Naive B cell (primary cell): ENCODE results near the gene NEAT1. TPM values are rescaled to one million over a fixed set of nuclear protein-coding genes. Genes with fewer than 3 reads are reported as not detected.
"Not testable (repeated sequence)": the region's sequence is repeated elsewhere in the genome, so short reads cannot be mapped to it uniquely, and the experiment has no call there.

Experiments
- ATAC-seq, 2 donors: fragments of 150-1000 bp; cut with Tn5 transposase; 2 replicates each; pipeline ENCODE4 v1.10.0; 2021; ENCODE audit warnings: low read depth in 2 of 2, mild to moderate bottlenecking in 2 of 2, moderate library complexity in 2 of 2
- DNase-seq: peaks from one replicate; pipeline ENCODE4 v3.0.0; 2022
- H3K27ac Mint-ChIP-seq, 6 donors: one replicate each; pipeline ENCODE4 v1.8.0; 2020 to 2022; ENCODE audit warnings: mild to moderate bottlenecking in 6 of 6, mixed read lengths in 6 of 6, moderate library complexity in 5 of 6, inconsistent platforms in 2 of 6
- H3K27me3 Mint-ChIP-seq, 3 donors: one replicate each; pipeline ENCODE4 v1.8.0; 2021 to 2022; ENCODE audit warnings: mixed read lengths in 3 of 3, mild to moderate bottlenecking in 1 of 3
- H3K36me3 Mint-ChIP-seq, 2 donors: one replicate each; pipeline ENCODE4 v1.8.0; 2020 to 2022; ENCODE audit warnings: mixed read lengths in 2 of 2, inconsistent platforms in 1 of 2, mild to moderate bottlenecking in 1 of 2
- H3K4me1 Mint-ChIP-seq, 3 donors: one replicate each; pipeline ENCODE4 v1.8.0; 2020 to 2022; ENCODE audit warnings: mixed read lengths in 3 of 3, inconsistent platforms in 1 of 3, mild to moderate bottlenecking in 1 of 3, moderate library complexity in 1 of 3
- H3K4me3 Mint-ChIP-seq, 8 donors: one replicate each; pipeline ENCODE4 v1.8.0; 2020 to 2022; ENCODE audit warnings: mild to moderate bottlenecking in 8 of 8, mixed read lengths in 8 of 8, moderate library complexity in 8 of 8, inconsistent platforms in 2 of 8
- H3K9me3 Mint-ChIP-seq, 7 donors: one replicate each; pipeline ENCODE4 v1.8.0; 2020 to 2022; ENCODE audit warnings: mixed read lengths in 7 of 7, mild to moderate bottlenecking in 5 of 7, inconsistent platforms in 2 of 7, moderate library complexity in 1 of 7
- polyA plus RNA-seq, 6 donors: library from polyadenylated mRNA; unstranded; fragments of 300-500 nt; fragmentation: Illumina TruSeq; gene quantifications; one replicate each; pipeline ENCODE4 v1.2.3, GENCODE V29; 2021; ENCODE audit warnings: low read depth in 6 of 6

The NEAT1 gene
- polyA plus RNA-seq, 6 donors from 2014 or later = 0.88 to 4.2 (median 1.2) TPM

- Mint-ChIP-seq H3K4me3 (peak overlapping the region in 7 of 8 donors; percentile 48 to 93 (median 81)), H3K9me3 (no peaks in the 10 kb centered on the region), H3K27me3 (no peaks in the 10 kb centered on the region), H3K36me3 (no peaks in the 10 kb centered on the region), H3K4me1 (peaks cover 54 to 65% (median 62%) of the 10 kb centered on the region in 3 donors), H3K27ac (peak overlapping the region; percentile 18 to 97 (median 91))
- DNase-seq = no peak
- no peak for ATAC-seq
Observed at GRCh38 chr11:65439331-65440181, 17.0 kb downstream of the NEAT1 start.

DNA sequence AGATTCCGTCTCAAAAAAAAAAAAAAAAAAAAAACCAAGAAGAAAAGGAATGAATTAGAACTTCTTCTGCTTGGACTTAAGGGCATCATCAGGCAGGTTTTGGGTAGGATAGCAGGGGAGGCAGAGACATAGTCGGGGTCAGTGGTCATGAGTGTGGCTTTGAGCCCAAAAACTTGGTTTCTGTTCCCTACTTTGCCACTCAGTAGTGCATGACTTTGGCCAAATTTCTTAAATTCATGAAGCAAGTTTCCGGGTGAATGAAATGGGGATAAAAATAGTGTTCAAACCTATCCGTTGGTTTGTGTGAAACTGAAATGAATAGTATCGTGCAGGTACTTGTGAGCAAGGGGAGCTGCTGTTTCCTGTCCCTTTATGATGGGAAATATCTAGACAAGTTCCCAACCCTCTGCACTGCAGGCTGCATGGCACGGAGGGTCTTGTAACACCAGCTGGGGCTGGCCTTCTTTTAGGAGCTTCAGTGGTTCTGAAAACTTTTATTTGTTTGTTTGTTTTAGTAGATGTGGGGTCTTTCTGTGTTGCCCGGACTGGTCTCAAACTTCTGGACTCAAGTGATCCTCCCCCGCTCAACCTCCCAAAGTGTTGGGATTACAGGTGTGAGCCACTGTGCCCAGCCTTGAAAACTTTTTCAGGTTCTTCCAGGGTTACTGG lies 18.4 kb downstream of the NEAT1 start:
- Mint-ChIP-seq H3K27me3 (no peaks in the 10 kb centered on the region), H3K36me3 (no peaks in the 10 kb centered on the region), H3K27ac (peak overlapping the region; percentile 93 to 97 (median 97)), H3K4me3 (peak overlapping the region; percentile 62 to 93 (median 88)), H3K4me1 (peaks cover 57 to 71% (median 66%) of the 10 kb centered on the region in 3 donors), H3K9me3 (no peaks in the 10 kb centered on the region)
- DNase-seq (peak; percentile 66), ATAC-seq (peak; percentile 48 to 60)

GRCh38 chr11:65442842-65443331 lies 20.3 kb downstream of the NEAT1 start:
- H3K27ac Mint-ChIP-seq = peak overlapping the region; percentile 77 to 97 (median 97)
- H3K4me3 Mint-ChIP-seq = peak overlapping the region; percentile 61 to 94 (median 82)
- no peaks in the 10 kb centered on the region for H3K27me3 Mint-ChIP-seq
- no peak for DNase-seq
- H3K9me3 Mint-ChIP-seq = no peaks in the 10 kb centered on the region
- peaks cover 56 to 78% (median 77%) of the 10 kb centered on the region in 3 donors for H3K4me1 Mint-ChIP-seq
- peak in 1 of 2 donors; percentile 12 for ATAC-seq
- H3K36me3 Mint-ChIP-seq = no peaks in the 10 kb centered on the region

DNA sequence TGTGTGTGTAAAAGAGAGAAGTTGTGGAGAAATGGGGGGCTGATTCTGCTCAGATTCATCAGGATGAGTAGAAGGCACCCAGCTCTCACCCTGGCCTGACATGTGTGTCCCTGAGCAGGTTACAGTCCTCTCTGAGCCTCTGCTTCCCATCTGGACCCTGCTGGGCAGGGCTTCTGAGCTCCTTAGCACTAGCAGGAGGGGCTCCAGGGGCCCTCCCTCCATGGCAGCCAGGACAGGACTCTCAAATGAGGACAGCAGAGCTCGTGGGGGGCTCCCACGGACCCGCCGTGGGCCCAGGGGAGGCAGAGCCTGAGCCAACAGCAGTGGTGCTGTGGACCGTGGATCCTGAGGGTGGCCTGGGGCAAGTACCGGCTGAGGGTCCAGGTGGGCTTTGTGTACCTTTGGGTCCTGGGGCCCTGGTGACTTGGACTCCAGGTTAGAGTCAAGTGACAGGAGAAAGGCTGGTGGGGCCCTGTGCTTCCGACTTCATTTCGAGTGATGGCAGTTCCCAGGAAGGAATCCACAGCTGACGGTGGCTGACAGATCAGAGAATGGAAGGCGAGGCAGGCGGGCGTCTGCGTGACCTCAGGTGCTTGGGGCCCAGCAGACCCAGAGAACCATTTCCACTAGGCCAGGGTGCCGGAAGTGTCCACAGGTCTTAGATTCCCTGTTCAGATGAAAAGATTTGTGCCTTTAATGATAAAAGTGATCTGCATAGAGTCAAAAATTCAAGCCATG lies 21.9 kb downstream of the NEAT1 start:
- peaks cover 0 to 1% (median 0%) of the 10 kb centered on the region in 7 donors for H3K9me3 Mint-ChIP-seq
- H3K36me3 Mint-ChIP-seq = no peaks in the 10 kb centered on the region
- H3K27ac Mint-ChIP-seq = peak overlapping the region; percentile 63 to 97 (median 97)
- H3K27me3 Mint-ChIP-seq = no peaks in the 10 kb centered on the region
- H3K4me3 Mint-ChIP-seq = peak overlapping the region in 5 of 8 donors; percentile 32 to 94 (median 59)
- ATAC-seq (no peak), DNase-seq (no peak)
- H3K4me1 Mint-ChIP-seq = peaks cover 54 to 79% (median 70%) of the 10 kb centered on the region in 3 donors

DNA sequence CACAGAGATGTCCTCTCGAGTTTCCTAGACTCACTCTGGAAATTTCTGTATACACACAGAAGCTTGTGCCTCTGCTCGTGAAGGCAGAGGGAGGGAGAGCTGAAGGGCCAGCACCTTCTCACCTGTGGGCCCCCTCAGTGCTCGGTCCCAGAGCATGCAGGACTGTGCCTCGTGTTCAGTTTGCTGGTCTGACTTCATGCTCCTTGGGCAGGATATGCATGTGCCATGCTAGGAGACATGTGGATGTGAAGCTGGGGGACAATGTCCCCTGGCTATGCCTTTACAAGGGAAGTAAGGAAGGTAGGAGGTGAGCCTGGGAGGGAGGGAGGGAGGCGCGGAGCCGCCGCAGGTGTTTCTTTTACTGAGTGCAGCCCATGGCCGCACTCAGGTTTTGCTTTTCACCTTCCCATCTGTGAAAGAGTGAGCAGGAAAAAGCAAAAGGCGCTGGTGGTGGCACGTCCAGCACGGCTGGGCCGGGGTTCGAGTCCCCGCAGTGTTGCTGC lies 22.6 kb downstream of the NEAT1 start:
- DNase-seq = no peak
- no peak for ATAC-seq
- Mint-ChIP-seq H3K27me3 (no peaks in the 10 kb centered on the region), H3K36me3 (no peaks in the 10 kb centered on the region), H3K4me1 (peaks cover 49 to 73% (median 64%) of the 10 kb centered on the region in 3 donors), H3K9me3 (peaks cover 0 to 1% (median 0%) of the 10 kb centered on the region in 7 donors), H3K27ac (peak overlapping the region in 5 of 6 donors; percentile 47 to 97 (median 84)), H3K4me3 (peak overlapping the region in 3 of 8 donors; percentile 32 to 62 (median 59))

DNA sequence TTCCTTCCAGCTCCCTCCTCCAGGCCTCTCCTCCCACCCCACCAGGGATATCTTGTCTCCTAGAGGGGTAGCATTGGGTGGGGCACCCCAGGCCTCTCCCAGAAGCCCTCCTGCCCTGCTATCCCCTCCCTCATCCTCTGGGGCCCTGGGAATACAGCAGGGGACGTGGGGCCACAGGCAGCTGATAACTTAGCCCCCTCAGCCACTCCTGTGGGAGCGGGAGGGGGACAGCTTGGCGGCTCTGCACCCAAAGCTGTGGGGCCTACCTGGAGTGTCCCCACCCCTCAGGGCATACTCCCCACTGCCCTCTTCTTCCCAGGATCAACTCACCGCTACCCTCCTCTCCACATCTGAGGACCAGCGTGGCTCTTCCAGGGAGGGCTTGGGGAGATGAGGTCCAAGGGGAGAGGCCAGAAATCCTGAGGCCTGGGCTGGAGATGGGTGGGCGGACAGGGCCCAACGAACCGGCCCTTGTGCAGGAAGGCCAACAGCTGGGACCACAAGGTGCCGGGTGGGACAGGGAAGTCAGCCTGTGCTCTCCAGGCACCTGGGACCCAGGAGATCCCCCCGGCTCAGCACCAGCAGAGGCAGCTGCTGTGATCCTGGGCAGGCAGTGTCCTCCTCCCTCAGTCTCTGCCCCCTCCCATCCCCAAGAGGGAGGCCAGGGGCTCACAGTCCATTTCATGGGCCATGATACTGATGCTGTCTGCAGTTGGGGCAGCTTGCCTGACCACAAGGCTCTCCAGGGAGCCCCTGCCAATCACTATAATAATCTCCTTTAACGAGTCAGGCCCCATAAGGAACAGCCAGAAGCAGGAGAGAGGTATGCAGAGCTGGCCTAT lies 23.2 kb downstream of the NEAT1 start:
- Mint-ChIP-seq H3K27me3 (no peaks in the 10 kb centered on the region), H3K36me3 (no peaks in the 10 kb centered on the region), H3K4me3 (peak overlapping the region in 2 of 8 donors; percentile 6 to 44), H3K27ac (peak overlapping the region in 4 of 6 donors; percentile 40 to 97 (median 48)), H3K4me1 (peaks cover 47 to 69% (median 57%) of the 10 kb centered on the region in 3 donors), H3K9me3 (peaks cover 0 to 3% (median 0%) of the 10 kb centered on the region in 7 donors)
- no peak for DNase-seq
- no peak for ATAC-seq

DNA sequence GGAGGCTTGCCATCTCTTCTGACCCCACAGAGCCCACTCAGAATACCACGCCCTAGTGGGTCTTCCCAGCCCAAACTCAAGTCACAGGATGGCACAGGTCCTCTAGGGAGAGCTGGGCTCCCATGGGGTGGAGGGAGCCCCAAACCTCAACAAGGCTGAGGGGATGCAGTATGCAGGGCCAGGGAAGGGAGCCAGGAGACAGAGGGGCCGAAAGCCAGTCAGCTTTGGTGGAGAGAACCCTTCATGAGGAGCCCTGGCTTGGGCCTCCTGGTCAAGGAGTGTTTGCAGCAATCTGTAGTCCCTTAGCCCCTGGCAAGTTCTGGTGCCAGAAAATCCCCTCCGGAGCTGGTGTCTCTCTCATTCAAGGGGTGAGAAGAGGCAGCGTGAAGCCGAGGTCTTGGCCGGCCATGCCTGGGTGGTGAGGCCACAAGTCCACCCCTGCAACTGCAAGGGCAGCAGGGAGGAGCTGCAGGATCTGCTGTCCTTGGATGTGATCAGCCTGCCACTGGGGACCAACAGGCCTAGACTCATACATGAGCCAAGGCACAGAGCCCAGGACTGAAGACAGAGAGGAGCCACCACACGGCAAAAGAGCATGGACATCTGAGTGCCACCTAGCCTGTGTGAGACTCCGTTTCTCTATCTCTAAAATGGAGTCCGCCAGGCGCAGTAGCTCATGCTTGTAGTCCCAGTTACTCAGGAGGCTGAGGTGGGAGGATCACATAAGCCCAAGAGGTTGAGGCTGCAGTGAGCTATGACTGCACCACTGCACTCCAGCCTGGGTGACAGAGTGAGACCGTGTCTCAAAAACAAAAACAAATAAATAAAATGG lies 24.1 kb downstream of the NEAT1 start:
- peaks cover 41 to 60% (median 49%) of the 10 kb centered on the region in 3 donors for H3K4me1 Mint-ChIP-seq
- H3K9me3 Mint-ChIP-seq = peaks cover 0 to 3% (median 0%) of the 10 kb centered on the region in 7 donors
- H3K36me3 Mint-ChIP-seq = no peaks in the 10 kb centered on the region
- peak overlapping the region in 3 of 6 donors; percentile 15 to 97 (median 40) for H3K27ac Mint-ChIP-seq
- H3K4me3 Mint-ChIP-seq = peak overlapping the region in 1 of 8 donors; percentile 6
- no peak for ATAC-seq
- no peaks in the 10 kb centered on the region for H3K27me3 Mint-ChIP-seq
- DNase-seq = no peak

GRCh38 chr11:65448074-65448417 lies 25.4 kb downstream of the NEAT1 start:
- Mint-ChIP-seq H3K9me3 (peaks cover 0 to 3% (median 0%) of the 10 kb centered on the region in 7 donors), H3K27ac (peak overlapping the region in 4 of 6 donors; percentile 20 to 59 (median 42)), H3K36me3 (no peaks in the 10 kb centered on the region), H3K27me3 (no peaks in the 10 kb centered on the region), H3K4me3 (peak overlapping the region in 1 of 8 donors; percentile 13), H3K4me1 (peaks cover 27 to 52% (median 35%) of the 10 kb centered on the region in 3 donors)
- no peak for DNase-seq
- no peak for ATAC-seq

DNA sequence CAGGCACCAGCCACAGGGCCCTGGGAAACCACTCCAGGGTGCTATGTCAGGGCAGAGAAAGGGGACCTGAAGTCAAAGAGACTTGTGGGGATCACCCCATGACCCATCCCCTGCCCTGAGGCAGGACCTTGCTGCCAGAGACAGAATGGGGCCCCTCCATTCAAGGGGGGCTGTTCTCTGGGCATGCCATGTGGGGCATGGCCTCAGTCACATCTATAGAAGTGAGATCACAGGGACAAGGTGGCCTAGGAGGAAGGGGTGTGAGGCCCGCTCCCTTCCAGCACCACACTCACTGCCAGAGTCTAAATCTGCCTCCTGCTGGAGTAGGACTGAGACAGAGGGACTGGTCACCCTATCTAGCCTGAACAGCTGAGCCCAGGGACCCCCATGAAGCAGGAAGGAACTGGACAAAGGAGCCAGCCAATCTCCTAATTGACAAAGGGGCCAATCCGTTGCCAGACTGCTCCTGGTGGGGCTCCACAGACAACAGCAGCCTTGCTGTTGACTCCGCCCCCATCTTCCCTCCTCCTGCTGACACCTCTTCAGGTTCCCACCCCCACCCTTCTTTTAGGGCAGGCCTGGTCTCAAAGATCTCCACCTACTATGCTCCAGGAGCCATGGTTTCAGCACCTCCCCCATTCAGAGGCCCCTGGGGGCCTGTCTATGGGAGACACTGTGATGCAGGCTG lies 26.0 kb downstream of the NEAT1 start:
- peaks cover 22 to 51% (median 30%) of the 10 kb centered on the region in 3 donors for H3K4me1 Mint-ChIP-seq
- DNase-seq (no peak), ATAC-seq (no peak)
- peak overlapping the region in 1 of 8 donors; percentile 13 for H3K4me3 Mint-ChIP-seq
- H3K27ac Mint-ChIP-seq = peak overlapping the region in 3 of 6 donors; percentile 20 to 73 (median 57)
- H3K27me3 Mint-ChIP-seq = no peaks in the 10 kb centered on the region
- peaks cover 0 to 3% (median 0%) of the 10 kb centered on the region in 7 donors for H3K9me3 Mint-ChIP-seq
- no peaks in the 10 kb centered on the region for H3K36me3 Mint-ChIP-seq

- not testable (repeated sequence) for DNase-seq, H3K27ac Mint-ChIP-seq, H3K4me3 Mint-ChIP-seq, H3K9me3 Mint-ChIP-seq, H3K36me3 Mint-ChIP-seq, H3K27me3 Mint-ChIP-seq, ATAC-seq
- peaks cover 19 to 58% (median 32%) of the 10 kb centered on the region in 3 donors for H3K4me1 Mint-ChIP-seq
Observed at GRCh38 chr11:65451301-65451700, 28.7 kb downstream of the NEAT1 start.

- not testable (repeated sequence) for H3K27ac Mint-ChIP-seq, H3K9me3 Mint-ChIP-seq, H3K27me3 Mint-ChIP-seq, H3K36me3 Mint-ChIP-seq, DNase-seq, ATAC-seq
- H3K4me3 Mint-ChIP-seq = peak overlapping the region in 2 of 8 donors; percentile 25 to 89
- peaks cover 18 to 55% (median 33%) of the 10 kb centered on the region in 3 donors for H3K4me1 Mint-ChIP-seq
Observed at GRCh38 chr11:65452259-65452658, 29.7 kb downstream of the NEAT1 start.
